ENCODE measurements around the gene EFNB2. TPM values are rescaled to one million over a fixed set of nuclear protein-coding genes. Genes with fewer than 3 reads are reported as not detected.

EFNB2 gene
- total RNA-seq, 1 donor from 2014 or later: 37.1 TPM

- Mint-ChIP-seq H3K4me3 (ENCODE audit: unreplicated experiment) (no peak overlapping the region), H3K36me3 (ENCODE audit: low read depth) (peaks cover 1% of the 10 kb centered on the region), H3K27me3 (ENCODE audit: low read depth) (no peaks in the 10 kb centered on the region), H3K27ac (ENCODE audit: unreplicated experiment) (peak overlapping the region; percentile 80), H3K9me3 (ENCODE audit: low read depth) (no peaks in the 10 kb centered on the region), H3K4me1 (ENCODE audit: low read depth) (peaks cover 53% of the 10 kb centered on the region)
- no peak for DNase-seq (ENCODE audit: low spot score)
- TF ChIP-seq, protein P1, sequence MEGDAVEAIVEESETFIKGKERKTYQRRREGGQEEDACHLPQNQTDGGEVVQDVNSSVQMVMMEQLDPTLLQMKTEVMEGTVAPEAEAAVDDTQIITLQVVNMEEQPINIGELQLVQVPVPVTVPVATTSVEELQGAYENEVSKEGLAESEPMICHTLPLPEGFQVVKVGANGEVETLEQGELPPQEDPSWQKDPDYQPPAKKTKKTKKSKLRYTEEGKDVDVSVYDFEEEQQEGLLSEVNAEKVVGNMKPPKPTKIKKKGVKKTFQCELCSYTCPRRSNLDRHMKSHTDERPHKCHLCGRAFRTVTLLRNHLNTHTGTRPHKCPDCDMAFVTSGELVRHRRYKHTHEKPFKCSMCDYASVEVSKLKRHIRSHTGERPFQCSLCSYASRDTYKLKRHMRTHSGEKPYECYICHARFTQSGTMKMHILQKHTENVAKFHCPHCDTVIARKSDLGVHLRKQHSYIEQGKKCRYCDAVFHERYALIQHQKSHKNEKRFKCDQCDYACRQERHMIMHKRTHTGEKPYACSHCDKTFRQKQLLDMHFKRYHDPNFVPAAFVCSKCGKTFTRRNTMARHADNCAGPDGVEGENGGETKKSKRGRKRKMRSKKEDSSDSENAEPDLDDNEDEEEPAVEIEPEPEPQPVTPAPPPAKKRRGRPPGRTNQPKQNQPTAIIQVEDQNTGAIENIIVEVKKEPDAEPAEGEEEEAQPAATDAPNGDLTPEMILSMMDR (IDR thresholded peaks at IDR 0.05): no peak
These were observed 31.6 kb downstream of the EFNB2 start for GRCh38 chr13:106503730-106504453.

DNA sequence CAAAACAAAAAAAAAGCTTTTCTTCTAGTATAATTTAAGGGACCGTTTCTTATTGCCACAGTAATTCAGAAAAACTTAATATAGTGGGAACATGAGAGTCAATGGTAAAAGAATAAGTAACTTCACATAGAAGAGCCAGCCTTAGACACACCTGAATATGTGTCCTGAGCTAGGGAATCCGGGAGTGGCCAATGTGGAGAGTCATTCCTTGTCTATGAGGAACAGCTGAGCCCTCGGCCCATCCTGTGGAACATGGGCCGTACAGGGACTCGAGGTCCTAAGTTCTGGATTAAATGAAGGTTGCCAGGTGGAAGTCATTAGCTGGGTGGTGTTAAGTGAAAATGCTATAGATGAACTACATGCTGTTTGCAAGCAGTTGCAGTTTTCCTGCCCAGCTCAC is 32.2 kb downstream of the EFNB2 start:
- Mint-ChIP-seq H3K36me3 (ENCODE audit: low read depth) (peaks cover 1% of the 10 kb centered on the region), H3K4me3 (ENCODE audit: unreplicated experiment) (no peak overlapping the region), H3K27me3 (ENCODE audit: low read depth) (no peaks in the 10 kb centered on the region), H3K27ac (ENCODE audit: unreplicated experiment) (peak overlapping the region; percentile 80), H3K4me1 (ENCODE audit: low read depth) (peaks cover 53% of the 10 kb centered on the region), H3K9me3 (ENCODE audit: low read depth) (no peaks in the 10 kb centered on the region)
- DNase-seq (ENCODE audit: low spot score): no peak
- TF ChIP-seq, protein P1 (IDR thresholded peaks at IDR 0.05): no peak

DNA sequence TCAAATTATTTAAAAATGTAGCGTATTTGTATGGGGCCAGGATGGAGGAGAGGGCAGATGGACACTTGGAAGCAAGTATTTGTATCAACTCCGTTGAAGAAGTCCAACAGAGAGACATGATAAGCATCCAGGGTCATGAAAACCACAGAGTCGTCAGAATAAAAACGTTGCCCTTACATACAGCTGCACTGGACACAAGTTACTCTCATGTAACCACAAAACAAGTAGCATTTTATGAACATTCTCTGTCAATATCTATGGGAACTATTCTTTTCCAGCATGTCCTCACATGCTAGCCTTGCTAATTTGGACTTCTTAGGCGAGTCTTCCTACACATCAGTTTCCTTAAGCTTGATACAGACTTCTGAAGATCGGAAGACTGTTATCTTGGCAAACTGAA is 35.0 kb downstream of the EFNB2 start:
- Mint-ChIP-seq H3K9me3 (ENCODE audit: low read depth) (no peaks in the 10 kb centered on the region), H3K4me1 (ENCODE audit: low read depth) (peaks cover 63% of the 10 kb centered on the region), H3K36me3 (ENCODE audit: low read depth) (peaks cover 1% of the 10 kb centered on the region), H3K27me3 (ENCODE audit: low read depth) (no peaks in the 10 kb centered on the region), H3K27ac (ENCODE audit: unreplicated experiment) (peak overlapping the region; percentile 62), H3K4me3 (ENCODE audit: unreplicated experiment) (no peak overlapping the region)
- TF ChIP-seq, protein P1 (IDR thresholded peaks at IDR 0.05): no peak
- no peak for DNase-seq (ENCODE audit: low spot score)

DNA sequence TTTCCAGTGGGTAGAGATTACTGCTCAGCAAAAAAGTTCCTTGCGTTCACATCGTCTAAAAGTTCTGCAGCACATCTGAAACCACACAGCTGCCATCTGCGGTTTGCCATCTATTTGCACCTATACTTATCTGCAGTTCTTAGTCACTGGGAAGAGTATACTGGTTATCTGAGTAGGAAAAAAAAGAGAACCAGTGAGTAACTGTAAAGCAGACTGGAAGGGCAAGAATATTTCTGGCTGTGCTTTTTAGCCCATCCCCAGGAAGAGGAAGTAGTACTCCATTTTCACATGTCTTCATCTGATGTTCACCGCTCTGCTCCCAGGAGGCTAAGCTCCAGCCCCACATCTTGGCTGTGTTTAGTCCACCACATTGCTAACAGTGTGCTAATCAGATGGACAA is 35.6 kb downstream of the EFNB2 start:
- H3K4me3 Mint-ChIP-seq (ENCODE audit: unreplicated experiment): no peak overlapping the region
- DNase-seq (ENCODE audit: low spot score): no peak
- H3K27ac Mint-ChIP-seq (ENCODE audit: unreplicated experiment): peak overlapping the region; percentile 62
- H3K9me3 Mint-ChIP-seq (ENCODE audit: low read depth): no peaks in the 10 kb centered on the region
- TF ChIP-seq, protein P1 (IDR thresholded peaks at IDR 0.05): no peak
- H3K36me3 Mint-ChIP-seq (ENCODE audit: low read depth): peaks cover 1% of the 10 kb centered on the region
- H3K4me1 Mint-ChIP-seq (ENCODE audit: low read depth): peaks cover 63% of the 10 kb centered on the region
- no peaks in the 10 kb centered on the region for H3K27me3 Mint-ChIP-seq (ENCODE audit: low read depth)

DNA sequence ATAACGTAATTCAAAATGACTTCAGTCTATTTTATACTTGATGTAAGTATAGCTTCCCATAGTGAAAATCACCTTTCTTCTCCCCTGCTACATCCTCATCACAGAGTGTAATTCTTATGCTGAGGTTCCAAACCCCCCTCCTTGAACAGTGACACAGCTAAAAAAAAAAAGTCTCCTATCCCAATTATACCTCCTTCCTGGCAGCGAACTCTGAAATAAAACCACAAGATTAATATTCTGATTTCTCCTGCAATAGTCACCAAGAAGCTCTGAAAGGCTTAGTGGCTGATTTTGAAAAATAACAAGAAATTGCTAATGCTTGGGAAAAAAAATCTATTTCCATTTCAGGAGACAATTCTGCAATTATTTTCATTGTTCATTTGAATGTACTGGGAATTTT is 36.3 kb downstream of the EFNB2 start:
- H3K4me3 Mint-ChIP-seq (ENCODE audit: unreplicated experiment): no peak overlapping the region
- DNase-seq (ENCODE audit: low spot score): no peak
- no peaks in the 10 kb centered on the region for H3K9me3 Mint-ChIP-seq (ENCODE audit: low read depth)
- TF ChIP-seq, protein P1 (IDR thresholded peaks at IDR 0.05): no peak
- peaks cover 59% of the 10 kb centered on the region for H3K4me1 Mint-ChIP-seq (ENCODE audit: low read depth)
- peaks cover 4% of the 10 kb centered on the region for H3K36me3 Mint-ChIP-seq (ENCODE audit: low read depth)
- peak overlapping the region; percentile 57 for H3K27ac Mint-ChIP-seq (ENCODE audit: unreplicated experiment)
- no peaks in the 10 kb centered on the region for H3K27me3 Mint-ChIP-seq (ENCODE audit: low read depth)

Data from chondrocyte (in vitro differentiated cells).